Liver (tissue), 9 donors: ENCODE data around the gene GMDS. TPM values are rescaled to one million over a fixed set of nuclear protein-coding genes. Genes with fewer than 3 reads are reported as not detected.

Experiments used
- DNase-seq: peaks from one replicate; pipeline ENCODE4 v3.0.0-alpha.2; 2017; ENCODE audit warnings: low spot score
- H3K27ac ChIP-seq, 2 donors: one replicate each; pipeline ENCODE4 v1.7.0; 2013; ENCODE audit warnings: inconsistent platforms in 2 of 2, low read length in 2 of 2, control low read depth in 1 of 2, low read depth in 1 of 2, mild to moderate bottlenecking in 1 of 2
- H3K27me3 ChIP-seq, 4 donors: one replicate each; pipeline versions ENCODE4 v1.6.1 to v1.7.0; 2013; ENCODE audit warnings: low read length in 3 of 4, inconsistent platforms in 1 of 4, mild to moderate bottlenecking in 1 of 4, moderate library complexity in 1 of 4; ENCODE audit not compliant: control insufficient read depth in 4 of 4, insufficient read depth in 4 of 4
- H3K36me3 ChIP-seq, 4 donors: one replicate each; pipeline versions ENCODE4 v1.6.1 to v1.7.0; 2013; ENCODE audit warnings: low read length in 3 of 4, mild to moderate bottlenecking in 3 of 4, low read depth in 1 of 4, moderate library complexity in 1 of 4; ENCODE audit not compliant: control insufficient read depth in 4 of 4, insufficient read depth in 3 of 4
- H3K4me1 ChIP-seq, 4 donors: one replicate each; pipeline versions ENCODE4 v1.6.1 to v1.7.0; 2013; ENCODE audit warnings: low read length in 3 of 4, mild to moderate bottlenecking in 3 of 4, moderate library complexity in 1 of 4; ENCODE audit not compliant: control insufficient read depth in 4 of 4, insufficient read depth in 4 of 4
- H3K4me3 ChIP-seq, 3 donors: one replicate each; pipeline versions ENCODE4 v1.6.1 to v1.7.0; 2013; ENCODE audit warnings: low read length in 3 of 3, control low read depth in 1 of 3, low read depth in 1 of 3, mild to moderate bottlenecking in 1 of 3
- H3K9ac ChIP-seq, 2 donors: one replicate each; pipeline ENCODE4 v1.7.0; 2013; ENCODE audit warnings: low read length in 2 of 2, mild to moderate bottlenecking in 2 of 2, moderate library complexity in 2 of 2, control low read depth in 1 of 2, low read depth in 1 of 2
- H3K9me3 ChIP-seq, 4 donors: one replicate each; pipeline versions ENCODE4 v1.6.1 to v1.7.0; 2013; ENCODE audit warnings: low read length in 3 of 4; ENCODE audit not compliant: control insufficient read depth in 4 of 4
- CTCF ChIP-seq: fragments of 150-350 bp; IDR thresholded peaks from 2 replicates; pipeline ENCODE4 v1.5.1; 2017; ENCODE audit warnings: improper control_type of control experiment, low read depth, low read length; ENCODE audit not compliant: missing input control
- EGR1 ChIP-seq, 2 donors: IDR thresholded peaks; 2 replicates each; pipeline ENCODE4 v1.6.1; 2016 to 2018; ENCODE audit warnings: antibody characterized with exemption in 2 of 2, low read depth in 2 of 2
- HNF4G ChIP-seq: IDR thresholded peaks from 2 replicates; pipeline ENCODE4 v1.6.1; 2016; ENCODE audit warnings: antibody characterized with exemption
- JUND ChIP-seq, 2 donors: IDR thresholded peaks; 2 replicates each; pipeline ENCODE4 v1.6.1; 2016; ENCODE audit warnings: antibody characterized with exemption in 2 of 2
- MAX ChIP-seq: IDR thresholded peaks from 2 replicates; pipeline ENCODE4 v1.6.1; 2016; ENCODE audit warnings: antibody characterized with exemption
- NR2F2 ChIP-seq: IDR thresholded peaks from 2 replicates; pipeline ENCODE4 v1.6.1; 2016; ENCODE audit warnings: antibody characterized with exemption
- REST ChIP-seq: IDR thresholded peaks from 2 replicates; pipeline ENCODE4 v1.6.1; 2016; ENCODE audit warnings: antibody characterized with exemption, mild to moderate bottlenecking
- RXRA ChIP-seq, 2 donors: IDR thresholded peaks; 2 replicates each; pipeline ENCODE4 v1.6.1; 2017 to 2018; ENCODE audit warnings: antibody characterized with exemption in 2 of 2, mild to moderate bottlenecking in 1 of 2
- TAF1 ChIP-seq: conservative IDR thresholded peaks from 2 replicates; pipeline ENCODE4 v1.6.1; 2016; ENCODE audit warnings: antibody characterized with exemption, mild to moderate bottlenecking
- YY1 ChIP-seq: IDR thresholded peaks from 2 replicates; pipeline ENCODE4 v1.6.1; 2016; ENCODE audit warnings: antibody characterized with exemption, mild to moderate bottlenecking
- ZBTB33 ChIP-seq: IDR thresholded peaks from 2 replicates; pipeline ENCODE4 v1.6.1; 2016; ENCODE audit warnings: antibody characterized with exemption
- WGBS: extraction: QIAGEN DNeasy Blood & Tissue Kit; methylation state at CpG from one replicate; pipeline ENCODE4 v1.1.7; 2013; 5-methylcytosine and 5-hydroxymethylcytosine counted together
- polyA plus RNA-seq, 2 donors: library from polyadenylated mRNA; stranded (reverse) in 1 of 2; unstranded in 1 of 2; fragments of 200-250 nt in 1 of 2; fragments of >200 nt in 1 of 2; fragmentation: Nextera tagmentation in 1 of 2; extraction: Ambion mirVana in 1 of 2; gene quantifications; one replicate each; pipeline versions ENCODE4 v1.2.1 to v1.2.3, GENCODE V29; 2013 to 2015
- total RNA-seq, 2 donors: library from RNA; depleted of rRNA; stranded (reverse); fragments of >200 nt; gene quantifications; one replicate each; pipeline ENCODE4 v1.2.3, GENCODE V29; 2014
- donor health status: healthy.
- donor health status: healthy.
- donor health status: healthy.
- donor health status: healthy.
- donor health status: healthy.

The GMDS gene
- total and polyA plus RNA-seq, 4 donors, result 3.5 to 15.6 (median 13.0) TPM

GRCh38 chr6:2078888-2079287 is 166.5 kb downstream of the GMDS start:
- Histone ChIP-seq H3K9me3 (no peaks in the 10 kb centered on the region), H3K4me3 (no peak overlapping the region), H3K36me3 (no peaks in the 10 kb centered on the region), H3K9ac (no peak overlapping the region), H3K27me3 (no peaks in the 10 kb centered on the region), H3K27ac (no peak overlapping the region), H3K4me1 (no peaks in the 10 kb centered on the region)
- TF ChIP-seq YY1 (no peak), NR2F2 (no peak), EGR1 (IDR thresholded peaks at IDR 0.05; ENCODE audit: low read depth in 2 of 2) (no peak), CTCF (no peak)
- no peak for DNase-seq
- WGBS, result 82% methylated on average over 1 of the region's 1 CpG

GRCh38 chr6:2077826-2078225 is 167.6 kb downstream of the GMDS start:
- no peaks in the 10 kb centered on the region for H3K9me3 ChIP-seq
- H3K27me3 ChIP-seq, result no peaks in the 10 kb centered on the region
- no peaks in the 10 kb centered on the region for H3K36me3 ChIP-seq
- no peak for TF ChIP-seq RXRA (IDR thresholded peaks at IDR 0.05)
- no peak for TF ChIP-seq JUND (IDR thresholded peaks at IDR 0.05)
- TF ChIP-seq NR2F2, result no peak
- H3K4me1 ChIP-seq, result no peaks in the 10 kb centered on the region
- H3K27ac ChIP-seq, result no peak overlapping the region
- no peak overlapping the region for H3K9ac ChIP-seq
- no peak overlapping the region for H3K4me3 ChIP-seq
- 98% methylated on average over 1 of the region's 1 CpG for WGBS
- no peak for DNase-seq

- DNase-seq, result no peak
- H3K36me3 ChIP-seq, result no peaks in the 10 kb centered on the region
- no peak overlapping the region for H3K4me3 ChIP-seq
- no peak overlapping the region for H3K27ac ChIP-seq
- no peaks in the 10 kb centered on the region for H3K4me1 ChIP-seq
- TF ChIP-seq EGR1 (IDR thresholded peaks at IDR 0.05; ENCODE audit: low read depth in 2 of 2), result no peak
- TF ChIP-seq HNF4G, result no peak
- no peak for TF ChIP-seq TAF1
- no peak for TF ChIP-seq NR2F2
- TF ChIP-seq MAX, result no peak
- no peaks in the 10 kb centered on the region for H3K27me3 ChIP-seq
- WGBS, result 85% methylated on average over 2 of the region's 2 CpGs
- no peaks in the 10 kb centered on the region for H3K9me3 ChIP-seq
- no peak overlapping the region for H3K9ac ChIP-seq
Observed at GRCh38 chr6:2073476-2073875, 171.9 kb downstream of the GMDS start.

GRCh38 chr6:2072453-2072852 is 173.0 kb downstream of the GMDS start:
- H3K36me3 ChIP-seq, result no peaks in the 10 kb centered on the region
- no peak for TF ChIP-seq REST
- TF ChIP-seq RXRA (IDR thresholded peaks at IDR 0.05), result no peak
- TF ChIP-seq ZBTB33, result no peak

More at GRCh38 chr6:2072453-2072852, 173.0 kb downstream of the GMDS start:
- Histone ChIP-seq H3K4me1 (no peaks in the 10 kb centered on the region), H3K9ac (no peak overlapping the region), H3K9me3 (no peaks in the 10 kb centered on the region), H3K27me3 (no peaks in the 10 kb centered on the region), H3K27ac (no peak overlapping the region), H3K4me3 (no peak overlapping the region)
- DNase-seq, result no peak
